GM21360 (cell line): Measurements from ENCODE around the gene RAB40C.

Source experiments
- ATAC-seq: cut with Tn5 transposase; IDR thresholded peaks from one replicate; pipeline ENCODE4 v1.9.1; 2021; ENCODE audit warnings: mild to moderate bottlenecking, moderate library complexity; ENCODE audit not compliant: unreplicated experiment

The RAB40C gene

DNA sequence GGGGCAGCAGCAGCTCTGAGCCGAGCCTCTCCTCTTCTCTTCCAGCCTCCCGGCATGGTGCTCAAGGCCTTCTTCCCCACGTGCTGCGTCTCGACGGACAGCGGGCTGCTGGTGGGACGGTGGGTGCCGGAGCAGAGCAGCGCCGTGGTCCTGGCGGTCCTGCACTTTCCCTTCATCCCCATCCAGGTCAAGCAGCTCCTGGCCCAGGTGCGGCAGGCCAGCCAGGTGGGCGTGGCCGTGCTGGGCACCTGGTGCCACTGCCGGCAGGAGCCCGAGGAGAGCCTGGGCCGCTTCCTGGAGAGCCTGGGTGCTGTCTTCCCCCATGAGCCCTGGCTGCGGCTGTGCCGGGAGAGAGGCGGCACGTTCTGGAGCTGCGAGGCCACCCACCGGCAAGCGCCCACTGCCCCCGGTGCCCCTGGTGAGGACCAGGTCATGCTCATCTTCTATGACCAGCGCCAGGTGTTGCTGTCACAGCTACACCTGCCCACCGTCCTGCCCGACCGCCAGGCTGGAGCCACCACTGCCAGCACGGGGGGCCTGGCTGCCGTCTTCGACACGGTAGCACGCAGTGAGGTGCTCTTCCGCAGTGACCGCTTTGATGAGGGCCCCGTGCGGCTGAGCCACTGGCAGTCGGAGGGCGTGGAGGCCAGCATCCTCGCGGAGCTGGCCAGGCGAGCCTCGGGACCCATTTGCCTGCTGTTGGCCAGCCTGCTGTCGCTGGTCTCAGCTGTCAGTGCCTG, 15.7 kb upstream of the RAB40C start:
- ATAC-seq: no peak

DNA sequence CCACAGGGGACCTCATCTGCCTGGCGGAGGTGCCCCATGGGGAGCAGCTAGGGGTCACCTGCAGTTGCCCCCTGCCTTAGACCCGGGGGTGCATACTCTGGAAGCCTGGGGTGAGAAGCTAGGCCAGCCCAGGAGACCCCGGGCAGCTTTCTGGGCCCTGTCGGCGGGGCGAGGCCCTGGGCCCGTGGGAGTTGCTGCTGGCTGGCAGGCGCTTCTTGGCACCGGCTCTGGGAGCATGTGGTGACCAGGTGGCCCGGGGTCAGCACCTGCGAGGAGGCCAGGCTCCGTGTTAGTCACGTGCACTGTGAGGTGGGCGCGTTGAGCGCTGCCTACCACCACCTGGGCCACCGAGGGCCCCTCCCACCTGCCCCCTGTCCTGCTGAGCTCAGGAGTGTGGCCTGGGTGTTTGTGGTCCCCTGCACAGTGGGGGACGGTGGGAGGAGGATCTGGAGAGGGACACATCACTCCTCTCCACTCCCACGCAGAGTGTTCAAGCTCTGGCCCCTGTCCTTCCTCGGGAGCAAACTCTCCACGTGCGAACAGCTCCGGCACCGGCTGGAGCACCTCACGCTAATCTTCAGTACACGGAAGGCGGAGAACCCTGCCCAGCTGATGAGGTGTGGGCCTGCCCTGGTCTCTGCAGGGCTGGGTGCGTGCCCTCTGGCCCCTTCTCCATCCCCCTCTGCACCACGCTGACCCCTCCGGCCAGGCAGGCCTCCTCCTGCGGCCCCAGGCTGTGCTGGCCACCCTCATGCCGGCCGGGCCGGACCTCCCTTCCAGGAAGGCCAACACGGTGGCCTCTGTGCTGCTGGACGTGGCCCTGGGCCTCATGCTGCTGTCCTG, 14.3 kb upstream of the RAB40C start:
- no peak for ATAC-seq

DNA sequence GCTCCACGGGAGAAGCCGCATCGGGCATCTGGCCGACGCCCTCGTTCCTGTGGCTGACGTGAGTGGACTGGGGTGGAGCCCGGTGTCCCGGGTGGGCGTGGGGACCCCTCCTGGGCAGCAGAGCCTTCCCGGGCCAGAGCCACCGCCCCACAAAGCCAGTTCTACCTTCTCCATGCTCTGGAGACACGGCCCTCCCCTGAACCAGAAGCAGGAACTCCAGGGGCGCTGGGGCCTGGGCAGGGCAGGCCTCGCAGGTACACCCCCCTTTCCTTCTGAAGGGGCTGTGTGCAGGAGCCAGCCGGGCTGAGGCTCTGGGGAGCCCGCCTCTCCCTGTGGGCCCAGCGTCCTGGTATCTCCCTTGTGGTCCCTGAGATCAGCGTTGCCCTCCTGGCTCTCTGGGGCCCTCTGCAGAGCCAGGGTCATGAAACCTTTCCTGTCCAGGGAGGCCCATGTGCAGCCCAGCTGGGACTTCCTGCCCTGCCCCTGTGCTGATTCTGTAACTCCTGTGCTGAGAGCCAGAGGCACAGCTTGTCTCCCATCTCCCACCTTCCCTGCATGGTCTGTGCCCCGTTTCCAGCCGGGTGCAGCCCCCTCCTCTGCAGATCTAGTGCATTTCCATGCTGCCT, 13.6 kb upstream of the RAB40C start:
- no peak for ATAC-seq

DNA sequence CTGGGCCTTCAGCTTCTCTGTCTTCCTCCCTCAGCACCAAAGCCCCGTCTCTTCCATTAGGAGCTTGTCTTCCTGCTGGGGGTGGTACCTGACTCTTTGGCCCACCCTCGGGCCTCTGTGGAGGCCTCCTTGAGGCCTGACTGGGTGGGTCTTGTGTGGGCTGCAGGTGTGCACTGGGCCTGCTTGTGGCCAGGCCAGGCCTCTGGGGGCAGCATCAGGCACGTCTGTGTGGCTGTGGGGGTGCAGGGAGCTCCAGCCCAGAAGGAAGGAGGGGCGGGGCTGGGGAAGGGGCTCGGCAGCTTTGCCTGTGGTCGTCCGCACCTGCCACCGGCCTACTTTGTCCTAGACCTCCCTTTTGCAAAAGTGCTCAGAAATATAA, 13.1 kb upstream of the RAB40C start:
- ATAC-seq: no peak

DNA sequence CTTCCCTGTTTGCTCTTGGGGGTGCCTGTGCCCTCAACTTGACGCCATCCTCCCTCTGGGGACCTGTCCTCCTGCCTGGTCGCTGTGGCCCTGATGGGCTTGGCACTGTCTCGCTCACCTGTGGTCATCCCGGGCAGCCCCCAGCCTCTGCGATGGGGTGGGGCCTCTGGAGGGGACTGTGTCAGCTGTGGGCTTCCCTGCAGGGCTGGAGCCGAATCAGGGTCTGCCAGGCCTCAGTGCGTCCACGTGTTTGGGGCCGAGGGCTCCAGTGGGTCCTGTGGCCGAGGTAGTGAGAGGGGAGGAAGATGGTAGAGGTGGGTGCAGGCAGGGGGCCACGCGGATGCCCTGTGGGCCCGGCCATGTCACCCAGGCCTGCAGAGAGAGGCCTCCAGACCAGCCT, 12.1 kb upstream of the RAB40C start:
- no peak for ATAC-seq

DNA sequence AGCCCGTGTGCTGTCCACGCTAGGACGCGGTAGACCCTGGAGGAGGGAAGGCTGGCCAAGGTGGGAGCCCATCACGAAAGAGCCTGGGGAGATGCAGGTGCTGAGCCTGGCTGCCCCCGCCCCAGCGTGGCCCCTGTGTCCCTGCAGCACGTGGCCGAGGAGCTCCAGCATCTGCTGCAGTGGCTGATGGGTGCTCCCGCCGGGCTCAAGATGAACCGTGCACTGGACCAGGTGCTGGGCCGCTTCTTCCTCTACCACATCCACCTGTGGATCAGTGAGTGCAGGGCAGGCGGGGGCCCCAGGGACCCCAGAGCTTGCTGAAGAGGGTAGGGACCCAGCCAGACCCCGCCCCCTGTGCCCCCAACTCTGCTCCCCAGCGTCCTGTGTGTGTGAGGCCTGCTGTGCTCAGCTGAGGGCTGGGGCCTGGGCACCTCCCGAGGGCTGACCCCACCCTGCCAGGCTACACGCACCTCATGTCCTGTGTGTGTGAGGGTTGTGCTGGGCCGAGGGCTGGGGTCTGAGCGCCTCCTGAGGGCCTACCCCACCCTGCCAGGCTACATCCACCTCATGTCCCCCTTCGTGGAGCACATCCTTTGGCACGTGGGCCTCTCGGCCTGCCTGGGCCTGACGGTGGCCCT, 11.5 kb upstream of the RAB40C start:
- no peak for ATAC-seq

DNA sequence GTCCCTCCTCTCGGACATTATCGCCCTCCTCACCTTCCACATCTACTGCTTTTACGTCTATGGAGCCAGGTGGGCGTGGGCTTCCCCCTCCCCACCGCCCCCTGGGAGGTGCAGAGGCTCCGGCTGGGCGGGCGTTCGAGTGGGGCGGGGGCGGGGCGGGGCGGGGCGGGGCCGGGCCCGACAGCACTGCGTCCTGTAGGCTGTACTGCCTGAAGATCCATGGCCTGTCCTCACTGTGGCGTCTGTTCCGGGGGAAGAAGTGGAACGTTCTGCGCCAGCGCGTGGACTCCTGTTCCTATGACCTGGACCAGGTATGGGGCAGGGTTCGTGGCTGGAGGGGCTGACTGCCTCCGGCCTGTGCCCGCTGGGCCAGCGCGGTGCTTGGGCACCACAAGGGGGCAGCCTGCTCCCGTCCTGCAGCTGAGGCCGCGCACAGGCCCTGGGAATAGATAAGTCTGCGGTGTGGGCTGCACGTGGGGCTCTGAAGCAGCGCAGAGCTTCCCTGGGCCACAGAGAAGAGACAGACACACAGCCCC, 10.9 kb upstream of the RAB40C start:
- no peak for ATAC-seq

DNA sequence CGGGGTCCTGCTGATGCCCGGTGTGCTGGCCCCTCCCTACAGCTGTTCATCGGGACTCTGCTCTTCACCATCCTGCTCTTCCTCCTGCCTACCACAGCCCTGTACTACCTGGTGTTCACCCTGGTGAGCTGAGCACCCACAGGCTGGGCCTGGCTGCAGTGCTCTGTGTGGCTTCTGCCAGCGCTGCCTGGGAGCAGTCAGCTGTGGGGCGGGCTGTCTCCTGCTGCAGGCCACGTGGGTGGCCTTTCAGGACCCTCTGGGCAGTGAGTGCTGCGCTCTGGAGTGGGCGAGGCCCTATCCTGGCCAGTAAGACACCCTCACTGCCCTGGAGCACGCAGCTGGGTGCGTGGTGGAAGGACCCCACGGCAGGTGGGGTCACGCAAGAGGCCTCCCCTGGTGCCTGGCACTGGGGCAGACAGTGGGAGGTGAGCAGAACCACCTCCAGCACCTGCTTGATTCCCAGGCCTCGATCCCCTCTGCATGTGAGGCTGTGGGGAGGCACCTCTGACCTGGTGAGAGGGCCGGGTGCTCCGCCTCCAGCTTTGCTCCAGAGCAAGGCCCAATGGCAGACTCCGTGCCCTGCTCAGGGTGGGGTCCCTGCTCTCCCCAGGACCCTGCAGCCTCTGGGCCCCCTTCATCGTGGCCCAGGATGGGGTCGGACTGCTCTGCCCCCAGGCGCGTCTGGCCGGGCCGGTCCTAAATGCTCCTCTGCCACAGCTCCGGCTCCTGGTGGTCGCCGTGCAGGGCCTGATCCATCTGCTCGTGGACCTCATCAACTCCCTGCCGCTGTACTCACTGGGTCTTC, 9.5 kb upstream of the RAB40C start:
- no peak for ATAC-seq

DNA sequence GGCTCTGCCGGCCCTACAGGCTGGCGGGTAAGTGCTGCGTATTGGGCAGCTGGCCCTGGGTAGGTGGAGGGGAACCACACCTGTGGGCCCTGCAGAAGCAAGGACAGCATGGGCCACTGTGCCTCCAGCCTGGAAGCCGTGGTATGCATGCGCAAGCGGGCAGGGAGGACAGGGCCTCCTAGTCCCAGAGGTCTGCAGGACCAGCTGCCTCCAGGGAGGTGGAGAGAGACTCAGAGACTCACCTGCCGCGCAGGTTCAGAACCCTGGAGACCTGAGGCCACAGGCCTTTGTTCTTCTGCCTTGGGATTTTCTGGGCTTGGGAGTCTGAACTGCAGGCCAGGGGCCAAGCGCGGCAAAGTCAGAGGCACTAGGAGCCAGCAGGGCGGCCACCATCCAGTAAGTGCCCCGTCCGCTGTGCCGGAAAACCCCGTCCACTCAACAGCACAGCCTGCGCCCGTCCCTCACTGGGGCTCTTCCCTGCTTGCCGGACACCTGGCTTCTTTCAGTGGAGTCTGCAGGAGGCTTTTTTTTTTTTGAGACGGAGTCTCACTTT, 8.8 kb upstream of the RAB40C start:
- ATAC-seq: no peak

DNA sequence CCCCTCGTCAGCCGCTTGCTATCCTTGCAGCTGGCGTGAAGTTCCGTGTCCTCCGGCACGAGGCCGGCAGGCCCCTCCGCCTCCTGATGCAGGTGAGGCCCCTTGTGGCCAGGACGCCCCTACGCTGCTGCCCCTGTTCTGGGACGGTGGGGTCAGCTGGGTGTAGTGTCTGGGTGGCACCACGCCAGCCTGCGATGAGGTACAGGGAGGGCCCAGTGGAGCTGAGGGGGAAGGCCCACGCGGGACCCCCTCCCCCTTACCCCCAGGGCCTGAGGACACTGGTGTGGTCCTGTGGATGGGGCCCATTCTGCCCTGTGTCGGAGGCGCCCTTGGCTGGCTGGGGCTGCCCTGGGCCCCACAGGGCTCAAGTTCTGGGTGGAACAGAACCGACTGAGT, 7.7 kb upstream of the RAB40C start:
- ATAC-seq: no peak

DNA sequence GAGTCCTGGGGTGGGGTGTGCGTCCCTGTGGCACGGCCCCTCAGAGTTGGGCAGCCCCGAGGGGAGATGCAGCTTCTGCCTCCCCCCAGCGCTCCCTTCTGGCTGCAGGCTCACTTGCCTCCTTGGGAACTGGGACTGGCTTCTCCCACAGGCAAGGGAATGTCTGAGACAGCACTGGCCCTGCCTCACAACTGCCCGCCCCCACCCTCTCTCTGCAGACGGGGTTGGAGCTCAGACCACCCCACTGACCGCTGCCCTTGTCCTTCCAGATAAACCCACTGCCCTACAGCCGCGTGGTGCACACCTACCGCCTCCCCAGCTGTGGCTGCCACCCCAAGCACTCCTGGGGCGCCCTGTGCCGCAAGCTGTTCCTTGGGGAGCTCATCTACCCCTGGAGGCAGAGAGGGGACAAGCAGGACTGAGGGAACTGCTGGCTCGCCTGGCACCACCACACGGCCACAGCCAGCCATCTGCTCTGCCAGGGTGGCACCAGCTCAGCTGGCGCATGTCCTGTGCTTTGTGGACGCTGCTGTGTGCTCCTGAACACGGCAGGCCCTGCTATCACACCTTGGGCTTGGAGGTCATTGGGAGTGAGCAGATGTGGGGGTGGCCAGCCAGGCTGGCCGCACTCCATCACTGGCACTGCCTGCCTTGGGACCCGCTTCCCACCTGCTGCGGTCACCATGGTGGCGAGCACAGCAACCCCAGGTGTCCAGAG, 7.1 kb upstream of the RAB40C start:
- ATAC-seq: no peak

DNA sequence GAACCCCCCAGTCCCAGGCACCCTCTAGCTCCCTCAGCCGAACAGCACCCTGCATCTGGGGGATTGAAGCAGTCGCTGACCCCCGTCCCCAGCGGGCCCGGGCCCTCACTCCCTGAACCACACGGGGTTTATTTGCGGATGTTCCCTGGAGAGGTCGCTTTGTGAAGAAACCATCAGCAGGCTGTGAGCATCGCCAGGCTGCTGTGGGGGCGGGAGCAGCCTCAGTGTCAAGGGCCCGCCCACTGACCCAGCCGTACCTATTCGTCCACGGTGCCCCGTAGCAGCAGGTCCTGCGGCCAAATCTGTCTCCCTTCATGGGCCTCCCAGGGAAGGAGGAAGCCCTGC, 6.4 kb upstream of the RAB40C start:
- no peak for ATAC-seq

DNA sequence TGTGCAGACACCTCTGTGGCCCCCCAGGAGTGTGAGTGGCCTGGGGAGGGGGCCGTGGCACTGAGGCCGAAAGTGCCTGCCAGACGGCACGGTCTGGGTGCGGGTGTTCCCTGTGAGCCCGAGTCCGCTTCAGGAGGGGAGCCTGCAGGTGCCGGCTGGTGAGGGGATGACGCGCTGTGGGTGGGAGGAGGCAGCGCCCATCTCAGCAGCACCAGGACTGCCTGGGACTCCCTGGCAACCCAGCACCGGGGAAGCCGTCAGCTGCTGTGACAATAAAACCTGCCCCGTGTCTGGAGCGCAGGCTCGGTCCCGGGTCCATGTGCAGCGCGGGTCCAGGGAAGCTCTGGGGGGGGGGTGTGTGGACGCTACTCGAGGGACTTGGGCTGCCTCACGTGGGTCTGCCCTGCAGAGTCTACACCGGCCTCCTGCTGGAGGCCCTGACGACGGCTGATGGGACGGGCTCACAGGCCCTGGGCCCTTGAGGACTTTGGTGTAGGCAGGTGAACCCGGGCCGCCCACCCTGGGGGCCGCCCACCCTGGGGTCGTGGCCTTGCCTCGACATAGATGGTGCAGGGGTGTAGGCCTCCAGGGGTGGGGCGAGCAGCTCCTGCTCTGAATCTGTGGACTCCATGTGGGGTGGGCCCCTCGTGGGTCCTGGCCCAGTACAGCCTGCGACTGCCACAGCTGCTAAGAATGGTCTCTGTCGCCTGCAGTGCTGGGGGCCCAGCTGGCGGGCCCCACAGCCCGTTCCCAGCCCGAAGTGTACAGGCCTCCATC, 5.9 kb upstream of the RAB40C start:
- no peak for ATAC-seq

DNA sequence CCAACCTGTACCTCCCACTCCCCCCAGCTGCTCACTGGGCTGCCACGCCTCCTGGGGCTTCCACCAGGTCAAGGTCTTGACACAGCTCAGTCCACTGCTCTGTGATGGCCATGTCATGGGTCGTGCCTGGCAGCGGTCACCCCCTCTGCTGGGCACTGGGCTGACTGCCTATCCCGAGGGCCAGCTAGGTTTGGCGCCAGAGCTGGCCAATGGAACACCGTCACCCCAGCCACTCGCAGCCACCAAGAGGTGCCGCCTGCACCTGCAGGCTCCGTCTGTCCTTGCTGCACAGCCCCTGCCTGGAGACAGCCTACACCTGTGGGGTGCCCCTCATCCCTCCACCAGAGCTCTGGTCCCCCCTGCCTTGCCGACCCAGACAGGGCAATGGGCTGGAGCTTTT, 4.5 kb upstream of the RAB40C start:
- ATAC-seq: no peak

DNA sequence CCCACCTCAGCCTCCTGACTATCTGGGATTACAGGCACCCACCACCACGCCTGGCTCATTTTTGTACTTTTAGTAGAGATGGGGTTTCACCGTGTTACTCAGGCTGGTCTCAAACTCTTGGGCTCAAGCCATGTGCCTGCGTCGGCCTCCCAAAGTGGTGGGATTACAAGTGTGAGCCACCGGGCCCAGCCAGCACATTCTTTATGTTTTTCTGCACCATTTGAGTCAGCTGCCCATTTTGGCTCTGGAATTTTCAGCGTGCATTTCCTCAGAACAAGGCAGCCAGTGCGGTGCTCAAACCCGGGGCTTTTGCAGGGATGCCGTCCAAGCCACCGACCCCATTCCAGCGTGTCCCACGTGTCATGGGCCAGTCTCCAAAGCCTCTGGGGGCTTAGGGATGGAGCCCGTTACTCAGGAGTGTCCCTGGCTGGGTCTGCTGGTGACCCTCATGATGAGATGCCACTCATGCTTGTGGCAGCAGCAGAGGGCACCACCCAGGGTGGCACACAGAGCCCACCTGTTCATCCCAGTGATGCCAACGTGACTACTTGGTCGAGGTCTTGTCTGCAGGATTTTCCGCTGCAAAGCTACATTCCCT, 3.7 kb upstream of the RAB40C start:
- ATAC-seq: no peak

DNA sequence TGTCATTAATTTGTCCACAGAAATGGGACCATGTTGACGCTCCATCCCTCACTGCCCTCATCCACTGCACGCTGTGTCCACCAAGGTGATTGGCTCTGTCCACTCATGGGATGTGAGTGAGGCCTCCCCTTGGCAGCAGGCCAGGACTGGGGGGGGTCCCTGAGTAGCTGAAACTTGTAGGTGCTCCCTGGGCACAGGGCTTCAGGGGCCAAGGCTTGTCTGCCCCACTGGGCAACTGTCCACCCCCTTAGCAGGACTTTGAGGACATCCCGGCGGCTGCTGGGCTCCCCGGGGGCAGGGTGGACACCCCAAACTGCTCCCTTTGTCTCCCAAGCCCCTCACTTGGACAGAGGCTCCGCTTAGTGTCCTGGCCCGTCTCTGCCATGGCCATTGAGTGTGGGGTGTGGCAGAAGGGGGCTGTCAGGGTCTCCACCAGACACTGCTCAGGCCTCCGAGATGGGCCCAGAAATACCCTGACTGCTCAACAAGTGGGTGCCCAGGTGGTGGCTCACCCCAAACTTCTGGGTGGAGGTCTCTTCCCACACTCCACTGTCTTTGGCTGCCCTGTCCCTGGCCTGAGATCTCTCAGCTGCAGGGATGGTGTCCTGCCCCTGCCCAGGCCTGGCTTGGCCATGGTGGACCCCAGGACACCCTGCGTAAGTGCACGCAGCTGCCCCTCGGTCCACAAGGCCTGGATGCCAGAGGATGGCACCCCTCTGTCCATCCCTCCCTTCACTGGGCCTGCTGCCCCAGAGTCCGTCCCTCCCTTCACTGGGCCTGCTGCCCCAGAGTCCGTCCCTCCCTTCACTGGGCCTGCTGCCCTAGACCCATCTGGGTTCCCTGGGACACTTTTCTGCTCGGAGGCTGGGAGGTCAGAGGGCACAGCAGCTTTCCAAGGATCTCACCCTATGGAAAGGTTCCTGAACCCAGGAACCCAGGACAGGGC, 2.9 kb upstream of the RAB40C start:
- no peak for ATAC-seq

DNA sequence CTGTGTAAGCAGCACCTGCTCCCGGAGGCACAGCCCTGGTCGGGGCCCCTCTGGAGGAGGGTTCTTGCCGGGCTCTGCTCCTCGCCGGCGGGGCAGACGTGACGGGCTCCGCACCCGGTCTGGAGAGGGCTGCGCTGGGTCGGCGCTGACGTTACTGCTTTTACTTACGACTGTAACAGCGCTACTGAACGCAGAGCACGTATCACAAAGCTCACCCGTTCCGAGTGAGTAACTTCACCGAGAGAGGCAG, 1.3 kb upstream of the RAB40C start:
- peak; percentile 18 for ATAC-seq
